Jurkat, Clone E6-1 (cell line): ENCODE measurements around the gene SECISBP2.

ENCODE experiments used
- DNase-seq: peaks from one replicate; pipeline ENCODE4 v3.0.0-alpha.2; 2011; ENCODE audit warnings: low read depth, low spot score
- H3K4me3 ChIP-seq: 2 replicates; pipeline ENCODE4 v1.5.1; 2011; ENCODE audit warnings: mild to moderate bottlenecking, low read length, control low read depth, moderate library complexity

Gene SECISBP2

DNA sequence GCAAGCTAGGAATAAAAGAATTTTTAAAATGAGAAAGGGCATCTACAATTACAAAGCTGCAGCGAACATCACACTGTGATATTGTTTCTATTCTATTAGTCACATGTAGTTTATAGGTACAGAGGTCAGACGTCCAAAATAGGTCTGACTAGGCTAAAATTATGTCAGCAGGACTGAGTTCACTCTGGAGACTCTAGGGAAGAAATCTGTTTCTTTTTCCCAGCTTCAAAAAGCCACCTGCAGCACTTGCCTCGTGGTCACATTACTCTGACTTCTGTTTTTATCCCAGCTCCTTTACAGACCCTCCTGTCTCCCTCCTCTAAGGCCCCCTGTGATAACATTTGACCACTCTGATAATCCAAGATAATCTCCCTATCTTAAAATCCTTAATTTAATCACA, 12.4 kb upstream of the SECISBP2 start:
- DNase-seq: no peak
- H3K4me3 ChIP-seq: no peak overlapping the region

DNA sequence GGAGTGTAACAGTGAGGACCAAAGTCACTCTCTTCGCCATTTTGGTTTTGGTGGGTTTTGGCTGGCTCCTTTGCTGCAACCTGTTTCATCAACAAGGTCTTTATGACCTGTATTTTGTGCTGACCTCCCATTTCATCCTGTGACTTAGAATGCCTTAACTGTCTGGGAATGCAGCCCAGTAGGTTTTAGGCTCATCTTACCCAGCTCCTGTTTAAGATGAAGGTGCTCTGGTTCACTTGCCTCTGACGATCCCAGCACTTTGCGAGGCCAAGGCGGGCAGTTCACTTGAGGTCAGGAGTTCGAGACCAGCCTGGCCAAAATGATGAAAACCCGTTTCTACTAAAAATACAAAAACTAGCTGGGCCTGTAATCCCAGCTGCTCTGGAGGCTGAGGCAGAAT, 9.1 kb upstream of the SECISBP2 start:
- no peak overlapping the region for H3K4me3 ChIP-seq
- DNase-seq: no peak

- DNase-seq: no peak
- peak overlapping the region; percentile 59 for H3K4me3 ChIP-seq
Measured at GRCh38 chr9:89309608-89310474, 8.5 kb upstream of the SECISBP2 start.

DNA sequence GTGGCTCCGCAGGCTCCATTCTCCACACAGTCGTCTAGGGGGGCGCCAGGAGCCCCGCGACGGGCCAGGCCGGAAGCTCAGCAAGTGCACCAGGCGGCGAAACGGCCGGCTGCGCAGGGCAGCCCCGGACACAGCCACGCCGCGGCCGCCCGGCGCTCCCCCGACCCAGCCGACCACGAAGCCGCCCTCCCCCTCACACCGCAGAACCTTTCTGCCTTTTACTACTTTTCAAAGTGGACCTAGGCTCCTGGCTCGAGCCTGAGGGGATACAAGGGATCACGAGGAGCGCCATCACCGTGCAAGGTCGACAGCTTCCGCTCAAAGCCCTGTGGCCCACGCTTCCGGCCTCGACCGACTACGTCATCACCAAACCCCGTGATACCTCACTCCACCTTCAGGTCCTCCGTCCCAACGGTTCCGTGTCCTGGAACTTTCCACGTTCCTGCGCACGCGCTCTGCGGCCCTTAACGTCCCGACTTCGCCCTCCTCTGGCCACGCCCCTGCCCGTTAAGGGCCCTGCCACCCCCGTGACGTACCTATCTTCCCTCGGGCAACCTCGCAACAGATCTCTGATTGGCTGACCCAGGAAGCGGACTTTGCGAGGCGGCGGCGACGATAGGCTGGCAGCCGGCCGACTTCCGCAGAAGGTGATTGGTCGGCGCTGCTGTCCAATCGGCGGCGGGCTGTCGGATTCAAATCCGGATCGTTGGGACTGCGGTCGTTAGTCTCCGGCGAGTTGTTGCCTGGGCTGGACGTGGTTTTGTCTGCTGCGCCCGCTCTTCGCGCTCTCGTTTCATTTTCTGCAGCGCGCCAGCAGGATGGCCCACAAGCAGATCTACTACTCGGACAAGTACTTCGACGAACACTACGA, 7.6 kb upstream of the SECISBP2 start, which contains the start of gene CKS2:
CKS2 (plus strand) TSS at position 721 of the 871 bp plus-strand sequence; CDS start at position 819, 98 bp downstream.
- DNase-seq: peak; percentile 100
- H3K4me3 ChIP-seq: peak within 1 kb of the TSS; percentile 63

GRCh38 chr9:89311346-89312221, 6.7 kb upstream of the SECISBP2 start:
- DNase-seq: no peak
- H3K4me3 ChIP-seq: peak overlapping the region; percentile 63

DNA sequence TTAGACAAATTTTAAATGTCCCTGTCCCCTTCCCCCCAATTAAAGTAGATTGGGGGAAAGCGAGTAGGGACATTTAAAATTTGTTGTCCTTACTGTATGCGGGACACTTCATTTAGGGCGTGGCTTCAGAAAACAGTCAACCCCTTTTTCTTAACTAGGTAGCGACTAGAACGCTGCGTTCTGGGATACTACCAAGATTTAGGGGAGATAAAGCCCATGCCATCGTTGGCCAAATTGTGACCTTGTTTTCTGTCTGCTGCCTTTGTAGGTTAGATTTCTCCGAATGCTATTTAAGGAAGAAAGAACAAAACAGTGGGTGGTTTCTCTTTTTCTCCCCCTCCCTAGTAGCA, 6.1 kb upstream of the SECISBP2 start:
- peak overlapping the region; percentile 63 for H3K4me3 ChIP-seq
- no peak for DNase-seq

DNA sequence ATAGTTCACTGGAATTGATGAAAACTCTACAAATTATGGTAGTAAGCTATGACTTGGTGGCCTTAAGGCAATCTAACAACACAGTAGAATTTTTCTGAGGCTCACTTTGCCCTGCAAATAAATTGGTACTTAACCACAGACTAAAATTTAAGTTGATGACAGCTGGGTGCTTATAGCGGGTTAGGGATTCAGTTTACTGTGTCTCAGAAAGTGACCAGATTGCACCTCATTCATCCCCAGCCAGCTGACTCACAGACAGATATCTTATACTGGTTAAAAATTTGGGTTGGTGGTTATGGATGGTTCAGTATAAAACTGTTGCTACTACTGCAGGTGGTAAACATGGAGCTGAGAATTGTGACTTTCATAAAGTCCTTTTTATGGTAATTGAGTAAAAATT, 4.5 kb upstream of the SECISBP2 start:
- DNase-seq: no peak
- H3K4me3 ChIP-seq: peak overlapping the region; percentile 63

DNA sequence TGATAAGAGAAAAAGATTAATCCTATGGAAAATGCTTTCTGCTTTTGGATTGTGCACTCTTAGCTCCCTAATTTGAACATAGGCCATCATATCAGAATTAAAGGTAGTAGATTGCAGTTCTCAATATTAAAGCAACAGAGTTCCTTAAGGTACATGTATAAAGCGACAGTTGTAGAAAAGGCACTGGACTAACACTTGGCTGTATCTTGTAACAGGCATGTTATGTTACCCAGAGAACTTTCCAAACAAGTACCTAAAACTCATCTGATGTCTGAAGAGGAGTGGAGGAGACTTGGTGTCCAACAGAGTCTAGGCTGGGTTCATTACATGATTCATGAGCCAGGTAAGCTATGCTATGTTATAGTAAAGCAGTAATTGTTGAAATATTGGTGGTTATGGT, 3.3 kb upstream of the SECISBP2 start:
- H3K4me3 ChIP-seq: no peak overlapping the region

GRCh38 chr9:89315482-89315881, 2.8 kb upstream of the SECISBP2 start:
- H3K4me3 ChIP-seq: no peak overlapping the region
- DNase-seq: no peak

More for the DNA sequence above, 3.3 kb upstream of the SECISBP2 start:
- no peak for DNase-seq

GRCh38 chr9:89317282-89317681, 1.0 kb upstream of the SECISBP2 start:
- peak overlapping the region; percentile 66 for H3K4me3 ChIP-seq
- no peak for DNase-seq

GRCh38 chr9:89319015-89319905, 960 bp downstream of the SECISBP2 start:
- H3K4me3 ChIP-seq: peak overlapping the region; percentile 66
- DNase-seq: no peak

DNA sequence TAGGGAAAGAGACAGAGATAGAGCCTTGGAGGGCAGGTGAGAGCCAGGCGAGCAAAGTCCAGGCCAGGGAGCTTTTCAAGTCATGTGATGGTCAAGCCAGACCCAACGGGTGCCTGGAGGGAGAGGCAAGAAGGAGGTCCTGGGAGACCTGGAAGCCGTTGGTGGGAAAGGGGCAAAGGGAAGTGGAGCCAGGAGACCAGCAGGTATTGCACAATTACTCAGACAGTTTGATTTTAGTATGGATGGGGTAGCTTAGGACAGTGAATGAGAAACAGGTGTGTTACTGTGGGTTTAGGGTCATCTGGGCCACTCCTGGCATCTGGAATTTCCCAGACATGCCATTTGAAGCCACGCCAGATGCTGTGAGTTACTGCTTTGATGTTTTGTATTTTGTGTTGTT, 5.1 kb downstream of the SECISBP2 start:
- DNase-seq: no peak
- H3K4me3 ChIP-seq: no peak overlapping the region

GRCh38 chr9:89325733-89326132, 7.4 kb downstream of the SECISBP2 start:
- no peak for DNase-seq

DNA sequence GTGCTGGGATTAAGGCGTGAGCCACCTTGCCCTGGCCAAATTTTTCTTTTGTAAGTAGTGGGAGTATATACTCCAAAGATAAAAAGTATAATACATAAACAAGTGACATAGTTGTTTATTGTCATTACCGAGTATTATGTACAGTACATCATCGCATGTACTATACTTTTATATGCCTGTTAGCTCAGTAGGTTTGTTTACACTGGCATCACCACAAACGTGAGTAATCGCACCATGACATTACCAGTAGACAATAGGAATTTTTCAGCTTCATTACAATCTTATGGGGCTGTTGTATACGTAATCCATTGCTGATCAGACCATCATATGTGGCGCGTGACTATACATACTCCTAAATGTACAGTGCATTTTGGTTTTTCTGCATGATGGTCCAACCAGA, 9.8 kb downstream of the SECISBP2 start:
- no peak overlapping the region for H3K4me3 ChIP-seq
- no peak for DNase-seq

More at GRCh38 chr9:89325733-89326132, 7.4 kb downstream of the SECISBP2 start:
- H3K4me3 ChIP-seq: no peak overlapping the region

DNA sequence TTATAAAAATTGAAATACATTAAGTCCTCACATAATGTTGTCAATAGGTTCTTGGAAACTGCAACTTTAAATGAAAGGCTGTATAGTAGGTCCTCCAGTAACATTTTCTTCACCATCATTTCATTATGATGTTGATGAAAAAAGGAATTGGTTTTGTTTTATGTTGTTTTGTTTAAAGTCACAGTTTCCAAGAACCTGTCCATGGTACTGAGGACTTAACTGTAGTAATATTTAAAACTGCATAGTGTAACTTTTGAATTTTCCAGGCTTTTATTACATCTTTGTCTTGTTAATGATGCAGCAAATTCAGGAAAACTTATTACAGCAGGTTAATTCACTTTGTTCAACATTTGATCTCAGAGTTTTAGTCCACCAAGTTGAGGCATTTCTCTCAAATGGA, 11.6 kb downstream of the SECISBP2 start:
- H3K4me3 ChIP-seq: no peak overlapping the region
- no peak for DNase-seq

DNA sequence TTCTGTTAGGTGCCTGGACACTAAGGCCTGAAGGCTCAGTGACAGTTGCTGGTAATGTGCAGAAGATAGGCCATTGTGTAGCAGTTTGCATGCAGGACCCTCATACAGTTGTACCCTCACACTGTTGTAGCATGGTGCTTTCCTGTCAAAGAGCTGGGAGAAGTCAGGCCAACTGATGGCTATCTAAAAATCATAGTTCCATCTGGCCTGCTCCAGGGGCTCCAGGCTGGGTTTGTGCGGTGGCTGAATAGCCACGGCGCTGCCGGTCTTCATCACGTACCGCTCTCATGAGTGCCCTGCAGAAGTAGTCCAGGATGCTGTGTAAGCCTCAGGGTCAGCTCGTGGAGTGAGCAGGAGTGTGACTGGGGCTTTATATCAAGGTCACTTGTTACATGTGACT, 12.2 kb downstream of the SECISBP2 start:
- DNase-seq: no peak
- H3K4me3 ChIP-seq: no peak overlapping the region

DNA sequence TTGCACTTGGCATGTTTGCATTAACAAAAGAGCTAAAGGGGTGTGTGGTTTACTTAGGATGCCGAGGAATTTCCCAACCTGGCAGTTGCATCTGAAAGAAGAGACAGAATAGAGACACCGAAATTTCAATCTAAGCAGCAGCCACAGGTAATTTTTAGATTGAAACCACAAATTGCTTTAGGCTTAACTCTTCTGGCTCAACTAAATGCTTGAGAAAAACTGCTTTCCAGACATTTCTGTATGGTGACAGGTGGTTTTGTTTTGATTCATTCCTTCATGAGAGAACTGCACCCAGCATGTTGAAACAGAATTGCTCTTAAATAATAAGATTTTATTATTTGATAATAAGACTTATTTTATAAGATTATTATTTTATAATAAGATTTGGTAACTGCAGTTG, 21.5 kb downstream of the SECISBP2 start:
- H3K4me3 ChIP-seq: no peak overlapping the region
- DNase-seq: no peak

DNA sequence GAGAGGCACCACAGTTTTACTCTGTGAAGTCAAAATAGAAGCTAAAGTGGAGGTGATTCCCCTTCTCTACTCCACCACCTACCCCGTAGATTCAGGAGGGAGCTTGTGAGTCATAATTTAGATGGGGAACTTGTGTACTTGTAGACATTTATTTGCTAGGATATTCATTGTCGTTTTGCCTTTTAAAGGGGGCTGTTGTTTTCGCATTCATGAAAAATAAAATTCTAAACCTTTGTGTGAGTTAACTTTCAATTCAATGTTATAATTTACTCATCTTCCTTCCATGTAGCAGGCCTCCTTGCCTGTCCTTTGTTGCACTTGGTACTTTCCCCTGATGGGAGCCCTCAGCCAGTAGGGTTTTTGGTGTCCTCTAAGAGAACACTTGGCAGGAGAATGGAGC, 22.0 kb downstream of the SECISBP2 start:
- DNase-seq: no peak
- H3K4me3 ChIP-seq: no peak overlapping the region
